B cell (primary cell): Measurements from ENCODE around the gene CCDC187.

ENCODE experiments used
- CTCF ChIP-seq: fragments of 200-600 bp; IDR thresholded peaks from one replicate; pipeline ENCODE4 v1.8.0; 2022; ENCODE audit warnings: antibody characterized with exemption, mild to moderate bottlenecking
- EZH2 ChIP-seq: IDR thresholded peaks from 2 replicates; pipeline ENCODE4 v1.6.1; 2012; ENCODE audit warnings: borderline replicate concordance, low read depth, mild to moderate bottlenecking, moderate library complexity, low read length; ENCODE audit not compliant: insufficient read depth, poor library complexity, severe bottlenecking

- TF ChIP-seq EZH2 (no peak), CTCF (no peak)
Observed at GRCh38 chr9:136257381-136258298, 46.3 kb downstream of the CCDC187 start.
